Body of pancreas (tissue), 4 donors: Measurements from ENCODE around the gene NOP56. TPM values are rescaled to one million over a fixed set of nuclear protein-coding genes. Genes with fewer than 3 reads are reported as not detected.

ENCODE experiments used
- ATAC-seq: fragments of 150-250 bp; one replicate; pipeline ENCODE4 v1.9.1; 2016
- DNase-seq, 4 donors: peaks; one replicate each; pipeline ENCODE4 v3.0.0-alpha.2; 2019
- H3K27ac ChIP-seq, 4 donors: fragments of 200-600 bp; sonication (generic); 1 replicate in 3 of 4; 2 replicates in 1 of 4; pipeline versions ENCODE4 v1.5.1 to v1.6.1; 2016 to 2019; ENCODE audit warnings: mild to moderate bottlenecking in 1 of 4, mixed read lengths in 1 of 4, moderate library complexity in 1 of 4
- H3K27me3 ChIP-seq, 2 donors: fragments of 200-600 bp; sonication (generic); one replicate each; pipeline ENCODE4 v1.6.0; 2016; ENCODE audit warnings: mild to moderate bottlenecking in 1 of 2
- H3K36me3 ChIP-seq, 2 donors: fragments of 200-600 bp; sonication (generic); replicated peaks in 1 of 2; 2 replicates each; pipeline ENCODE4 v1.5.1; 2016; ENCODE audit warnings: low read depth in 2 of 2; ENCODE audit not compliant: insufficient read depth in 1 of 2
- H3K4me1 ChIP-seq: fragments of 200-600 bp; sonication (generic); one replicate; pipeline ENCODE4 v1.6.0; 2016
- H3K4me3 ChIP-seq, 2 donors: fragments of 200-600 bp; sonication (generic); 1 replicate in 1 of 2; 2 replicates in 1 of 2; pipeline ENCODE4 v1.5.1; 2016 to 2019
- H3K9me3 ChIP-seq, 3 donors: fragments of 200-600 bp; sonication (generic); 1 replicate in 2 of 3; 2 replicates in 1 of 3; pipeline ENCODE4 v1.5.1; 2016
- POLR2A ChIP-seq, 3 donors: fragments of 450-650 bp; IDR thresholded peaks; one replicate each; pipeline ENCODE4 v1.6.1; 2016; ENCODE audit warnings: antibody characterized with exemption in 3 of 3, mild to moderate bottlenecking in 2 of 3
- WGBS, 2 donors: methylation state at CpG; one replicate each; pipeline ENCODE4 v1.1.5; 2017; 5-methylcytosine and 5-hydroxymethylcytosine counted together
- intact Hi-C: fragments of 100-400 bp; cut with DNase I; formaldehyde crosslinking; loops from one replicate; pipeline ENCODE4 v1.15.1; 2023
- total RNA-seq, 2 donors: library from RNA; depleted of rRNA; stranded (reverse); fragments of >200 nt; gene quantifications; one replicate each; pipeline ENCODE4 v1.1.0, GENCODE V29; 2016
- TF ChIP-seq, protein P1 (sequence below), 7 experiments: fragments of 450-650 bp in 4 of 7; fragments of 200-600 bp in 3 of 7; sonication (generic) in 3 of 7; IDR thresholded peaks; one replicate each; pipeline ENCODE4 v1.5.1; 2016 to 2019; ENCODE audit warnings: antibody characterized with exemption in 7 of 7

NOP56 gene
- total RNA-seq, 2 donors from 2014 or later, result 57.1 to 165 TPM

- Histone ChIP-seq H3K4me3 (no peak overlapping the region), H3K36me3 (no peaks in the 10 kb centered on the region), H3K9me3 (no peaks in the 10 kb centered on the region), H3K27me3 (peaks cover 0 to 6% of the 10 kb centered on the region in 2 donors), H3K4me1 (peaks cover 5% of the 10 kb centered on the region), H3K27ac (no peak overlapping the region)
- TF ChIP-seq, protein P1, sequence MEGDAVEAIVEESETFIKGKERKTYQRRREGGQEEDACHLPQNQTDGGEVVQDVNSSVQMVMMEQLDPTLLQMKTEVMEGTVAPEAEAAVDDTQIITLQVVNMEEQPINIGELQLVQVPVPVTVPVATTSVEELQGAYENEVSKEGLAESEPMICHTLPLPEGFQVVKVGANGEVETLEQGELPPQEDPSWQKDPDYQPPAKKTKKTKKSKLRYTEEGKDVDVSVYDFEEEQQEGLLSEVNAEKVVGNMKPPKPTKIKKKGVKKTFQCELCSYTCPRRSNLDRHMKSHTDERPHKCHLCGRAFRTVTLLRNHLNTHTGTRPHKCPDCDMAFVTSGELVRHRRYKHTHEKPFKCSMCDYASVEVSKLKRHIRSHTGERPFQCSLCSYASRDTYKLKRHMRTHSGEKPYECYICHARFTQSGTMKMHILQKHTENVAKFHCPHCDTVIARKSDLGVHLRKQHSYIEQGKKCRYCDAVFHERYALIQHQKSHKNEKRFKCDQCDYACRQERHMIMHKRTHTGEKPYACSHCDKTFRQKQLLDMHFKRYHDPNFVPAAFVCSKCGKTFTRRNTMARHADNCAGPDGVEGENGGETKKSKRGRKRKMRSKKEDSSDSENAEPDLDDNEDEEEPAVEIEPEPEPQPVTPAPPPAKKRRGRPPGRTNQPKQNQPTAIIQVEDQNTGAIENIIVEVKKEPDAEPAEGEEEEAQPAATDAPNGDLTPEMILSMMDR (IDR thresholded peaks at IDR 0.05), result no peak
- no peak for TF ChIP-seq POLR2A (IDR thresholded peaks at IDR 0.05)
- 58 to 68% methylated on average over 4 of the region's 4 CpGs for WGBS, 2 donors
- intact Hi-C loops, result no loop called here
- DNase-seq (no peak), ATAC-seq (no peak)
Measured at GRCh38 chr20:2698186-2698817, 45.9 kb downstream of the NOP56 start.

- DNase-seq (no peak), ATAC-seq (no peak)
- Histone ChIP-seq H3K4me1 (no peaks in the 10 kb centered on the region), H3K27ac (no peak overlapping the region), H3K36me3 (no peaks in the 10 kb centered on the region), H3K9me3 (no peaks in the 10 kb centered on the region), H3K27me3 (peaks cover 0 to 3% of the 10 kb centered on the region in 2 donors), H3K4me3 (no peak overlapping the region)
- intact Hi-C loops, result no loop called here
- WGBS, 2 donors, result 61 to 67% methylated on average over 1 to 4 of the region's 4 CpGs
- TF ChIP-seq, protein P1 (IDR thresholded peaks at IDR 0.05), result no peak
- TF ChIP-seq POLR2A (IDR thresholded peaks at IDR 0.05), result no peak
Measured at GRCh38 chr20:2698912-2699311, 46.5 kb downstream of the NOP56 start.

DNA sequence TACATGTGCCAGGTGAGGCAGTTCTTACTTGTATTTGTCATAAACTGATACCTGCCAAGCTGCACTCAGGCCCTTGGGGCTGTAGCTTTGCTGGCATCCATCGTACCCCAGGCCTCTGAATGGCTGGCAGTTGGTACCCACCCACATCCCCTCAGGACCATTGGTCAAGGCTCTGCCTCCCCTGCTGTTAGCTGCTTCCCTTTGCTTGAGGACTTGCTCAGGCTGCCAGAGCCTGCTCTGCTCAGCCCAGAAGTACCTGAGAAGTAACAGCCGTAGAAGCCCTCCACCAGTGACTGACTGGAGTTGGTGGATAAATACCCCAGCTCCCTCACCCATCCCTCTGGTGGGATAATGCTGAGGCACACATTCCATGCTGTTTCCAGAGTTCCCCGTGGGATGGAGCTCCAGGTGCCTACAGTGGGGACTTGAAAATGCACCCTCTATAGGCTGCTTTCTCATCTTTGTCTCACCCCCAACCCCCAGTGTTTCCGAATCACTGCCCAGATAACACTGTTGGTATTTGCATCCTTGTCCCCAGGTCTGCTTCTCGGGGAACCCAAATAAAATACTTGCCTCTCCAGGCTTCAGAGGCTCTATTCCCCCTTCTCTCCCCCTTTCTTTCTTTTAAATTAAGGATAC, 47.5 kb downstream of the NOP56 start:
- DNase-seq (no peak), ATAC-seq (no peak)
- intact Hi-C loops, result no loop called here
- TF ChIP-seq, protein P1 (IDR thresholded peaks at IDR 0.05), result no peak
- no peak for TF ChIP-seq POLR2A (IDR thresholded peaks at IDR 0.05)
- no peak overlapping the region for H3K27ac ChIP-seq
- no peaks in the 10 kb centered on the region for H3K4me1 ChIP-seq
- no peak overlapping the region for H3K4me3 ChIP-seq
- WGBS, 2 donors, result 63 to 78% methylated on average over 4 to 5 of the region's 5 CpGs
- no peaks in the 10 kb centered on the region for H3K36me3 ChIP-seq
- H3K9me3 ChIP-seq, result no peaks in the 10 kb centered on the region
- H3K27me3 ChIP-seq, result peaks cover 0 to 3% of the 10 kb centered on the region in 2 donors

GRCh38 chr20:2700913-2701620, 48.6 kb downstream of the NOP56 start:
- no peaks in the 10 kb centered on the region for H3K9me3 ChIP-seq
- H3K27ac ChIP-seq, result no peak overlapping the region
- WGBS, 2 donors, result 46 to 59% methylated on average over 7 to 9 of the region's 9 CpGs
- DNase-seq, result no peak
- H3K4me3 ChIP-seq, result no peak overlapping the region
- TF ChIP-seq, protein P1 (IDR thresholded peaks at IDR 0.05), result no peak
- TF ChIP-seq POLR2A (IDR thresholded peaks at IDR 0.05), result no peak
- no peak for ATAC-seq
- no peaks in the 10 kb centered on the region for H3K27me3 ChIP-seq
- H3K36me3 ChIP-seq, result no peaks in the 10 kb centered on the region
- no peaks in the 10 kb centered on the region for H3K4me1 ChIP-seq
- intact Hi-C loops, result no loop called here
